ENCODE data around the gene OR11H7. TPM values are rescaled to one million over a fixed set of nuclear protein-coding genes. Genes with fewer than 3 reads are reported as not detected.

The OR11H7 gene
- total RNA-seq, 2 experiments from 2014 or later: not detected

Other genes with a start within 250 kb of the OR11H7 start
- gene OR4Q2, start 226.8 kb upstream of the OR11H7 start, total RNA-seq: not detected
- gene OR4K14, start 209.7 kb upstream of the OR11H7 start, total RNA-seq: not detected
- not detected for gene OR4K13, start 192.9 kb upstream of the OR11H7 start, total RNA-seq
- not detected for gene OR4L1, start 168.9 kb upstream of the OR11H7 start, total RNA-seq
- gene OR4K17, start 118.2 kb upstream of the OR11H7 start, total RNA-seq: not detected
- gene OR4N5, start 90.2 kb upstream of the OR11H7 start, total RNA-seq: not detected
- not detected for gene OR11G2, start 38.1 kb upstream of the OR11H7 start, total RNA-seq
- gene OR11H6, start 5.3 kb upstream of the OR11H7 start, total RNA-seq: not detected
- gene OR11H4, start 10.3 kb downstream of the OR11H7 start, total RNA-seq: not detected
- gene TTC5, start 77.0 kb downstream of the OR11H7 start, total RNA-seq: 10 to 100 TPM; 15.2 to 18.5 TPM
- 10 to 100 TPM; 93.4 to 98.6 TPM for gene CCNB1IP1, start 104.3 kb downstream of the OR11H7 start, total RNA-seq
- gene PARP2, start 114.7 kb downstream of the OR11H7 start, total RNA-seq: 10 to 100 TPM; 62.5 to 63.5 TPM
- gene TEP1, start 184.5 kb downstream of the OR11H7 start, total RNA-seq: 10 to 100 TPM; 34.3 to 37.0 TPM
- under 1 TPM; 0.07 to 0.10 TPM for gene KLHL33, start 207.2 kb downstream of the OR11H7 start, total RNA-seq
- 10 to 100 TPM; 35.7 to 36.8 TPM for gene OSGEP, start 225.8 kb downstream of the OR11H7 start, total RNA-seq
- gene APEX1, start 226.2 kb downstream of the OR11H7 start, total RNA-seq: 100 to 1,000 TPM; 187 to 190 TPM
- 10 to 100 TPM; 31.6 to 32.3 TPM for gene PIP4P1, start 232.5 kb downstream of the OR11H7 start, total RNA-seq
- 100 to 1,000 TPM; 187 to 191 TPM for gene PNP, start 240.4 kb downstream of the OR11H7 start, total RNA-seq

Measured in activated naive CD4-positive, alpha-beta T cell treated with anti-CD3 and anti-CD28 coated beads for 36 hours (primary cell).